GM19463 (cell line): Measurements from ENCODE around the gene RPL3.
A peak's percentile ranks its signal among the peaks of the same experiment; 100 is the strongest.

Source experiments
- ATAC-seq: cut with Tn5 transposase; IDR thresholded peaks from one replicate; pipeline ENCODE4 v1.9.1; 2021; ENCODE audit warnings: mild to moderate bottlenecking, moderate library complexity; ENCODE audit not compliant: unreplicated experiment

RPL3 gene

GRCh38 chr22:39284142-39284980 is 35.1 kb downstream of the RPL3 start:
- no peak for ATAC-seq

- ATAC-seq: no peak
Observed at GRCh38 chr22:39283322-39284141, 35.9 kb downstream of the RPL3 start.

DNA sequence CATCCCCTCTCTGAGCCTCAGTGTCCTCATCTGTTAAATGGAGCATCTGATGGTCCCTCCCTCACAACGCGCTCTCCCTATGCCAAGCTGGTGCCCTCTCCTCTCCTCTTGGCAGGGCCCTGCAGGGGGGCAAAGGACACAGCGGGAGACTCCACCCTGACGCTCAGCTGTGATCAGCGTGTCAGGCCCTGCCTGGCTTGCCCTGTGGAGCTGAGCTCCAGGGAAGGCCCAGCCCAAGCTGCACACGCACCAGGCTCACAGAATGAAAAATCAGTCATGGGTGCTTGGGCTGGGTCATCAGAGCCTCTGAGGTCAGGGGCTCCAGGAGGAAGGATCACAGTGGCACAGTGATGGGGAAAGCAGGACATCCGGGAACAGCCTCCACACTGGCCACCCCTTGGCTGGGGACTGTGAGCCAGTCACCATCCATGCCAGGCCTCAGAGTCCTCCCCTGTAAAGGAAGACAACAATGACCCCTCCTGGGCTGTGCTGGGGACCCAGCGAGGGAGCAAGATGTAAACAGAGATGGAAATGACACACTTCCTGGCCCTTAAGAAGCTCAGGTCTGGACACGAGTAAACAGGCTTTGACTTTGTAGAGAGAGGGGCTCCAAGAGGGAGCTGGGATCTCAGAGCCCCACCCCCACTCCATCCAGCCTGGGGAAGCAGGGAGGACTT is 36.6 kb downstream of the RPL3 start:
- ATAC-seq: no peak

DNA sequence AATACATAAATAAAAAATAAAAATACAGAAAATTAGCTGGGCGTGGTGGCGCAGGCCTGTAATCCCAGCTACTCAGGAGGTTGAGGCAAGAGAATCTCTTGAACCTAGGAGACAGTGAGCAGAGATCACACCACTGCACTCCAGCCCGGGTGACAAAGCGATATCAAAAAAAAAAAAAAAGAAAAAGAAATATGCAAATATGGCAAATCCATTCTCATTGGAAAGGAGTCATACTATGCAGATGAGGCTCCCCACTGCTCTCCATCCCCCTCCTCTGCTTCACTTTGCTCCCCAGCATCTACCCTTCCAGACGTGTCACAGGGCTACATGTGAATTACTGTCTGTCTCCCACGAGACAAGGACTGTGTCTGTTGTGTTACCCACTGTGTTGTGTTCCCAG is 38.3 kb downstream of the RPL3 start:
- ATAC-seq: no peak

GRCh38 chr22:39280250-39280649 is 39.2 kb downstream of the RPL3 start:
- ATAC-seq: no peak

GRCh38 chr22:39279170-39279850 is 40.1 kb downstream of the RPL3 start:
- ATAC-seq: no peak

DNA sequence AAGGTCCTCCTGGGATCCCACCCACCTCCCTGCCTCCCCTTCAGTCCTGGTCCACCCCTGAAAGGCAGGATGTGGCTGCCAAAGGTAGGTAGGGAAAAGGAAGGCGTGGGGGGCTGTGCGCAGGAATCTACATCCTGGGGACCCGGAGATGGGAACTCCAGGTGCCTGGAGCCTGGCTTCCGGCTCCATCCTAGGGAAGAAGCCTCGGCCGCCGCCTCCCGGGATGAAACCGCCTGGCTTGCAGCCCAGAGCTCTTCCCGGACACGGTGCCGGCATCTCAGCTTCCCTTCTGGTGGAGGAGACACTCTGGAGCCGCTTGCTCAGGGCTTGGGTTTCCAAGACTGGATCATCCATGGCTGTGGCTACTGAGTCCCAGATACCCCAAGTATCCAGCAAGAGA is 41.4 kb downstream of the RPL3 start:
- ATAC-seq: no peak

DNA sequence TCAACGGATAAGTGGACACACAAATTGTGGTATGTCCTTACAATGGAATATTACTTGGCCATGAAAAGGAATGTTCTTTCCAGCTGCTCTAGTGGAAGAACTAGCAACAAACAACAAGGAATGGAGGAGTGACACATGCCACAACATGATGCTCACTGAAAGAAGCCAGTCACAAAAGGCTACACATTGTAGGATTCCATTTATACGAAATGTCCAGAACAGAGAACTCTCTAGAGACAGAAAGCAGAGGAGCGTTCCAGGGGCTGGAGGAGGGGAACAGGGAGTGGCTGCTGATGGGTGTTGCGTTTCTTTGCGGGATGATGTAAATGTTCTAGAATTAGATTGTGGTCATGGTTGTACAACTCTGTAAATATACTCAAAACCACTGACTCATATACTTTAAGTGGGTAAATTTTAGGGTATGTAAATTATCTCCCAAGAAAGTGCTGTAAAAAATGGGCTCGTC is 42.2 kb downstream of the RPL3 start:
- no peak for ATAC-seq

GRCh38 chr22:39276440-39277141 is 42.8 kb downstream of the RPL3 start:
- no peak for ATAC-seq

- no peak for ATAC-seq
Observed at GRCh38 chr22:39275814-39276439, 43.5 kb downstream of the RPL3 start.

DNA sequence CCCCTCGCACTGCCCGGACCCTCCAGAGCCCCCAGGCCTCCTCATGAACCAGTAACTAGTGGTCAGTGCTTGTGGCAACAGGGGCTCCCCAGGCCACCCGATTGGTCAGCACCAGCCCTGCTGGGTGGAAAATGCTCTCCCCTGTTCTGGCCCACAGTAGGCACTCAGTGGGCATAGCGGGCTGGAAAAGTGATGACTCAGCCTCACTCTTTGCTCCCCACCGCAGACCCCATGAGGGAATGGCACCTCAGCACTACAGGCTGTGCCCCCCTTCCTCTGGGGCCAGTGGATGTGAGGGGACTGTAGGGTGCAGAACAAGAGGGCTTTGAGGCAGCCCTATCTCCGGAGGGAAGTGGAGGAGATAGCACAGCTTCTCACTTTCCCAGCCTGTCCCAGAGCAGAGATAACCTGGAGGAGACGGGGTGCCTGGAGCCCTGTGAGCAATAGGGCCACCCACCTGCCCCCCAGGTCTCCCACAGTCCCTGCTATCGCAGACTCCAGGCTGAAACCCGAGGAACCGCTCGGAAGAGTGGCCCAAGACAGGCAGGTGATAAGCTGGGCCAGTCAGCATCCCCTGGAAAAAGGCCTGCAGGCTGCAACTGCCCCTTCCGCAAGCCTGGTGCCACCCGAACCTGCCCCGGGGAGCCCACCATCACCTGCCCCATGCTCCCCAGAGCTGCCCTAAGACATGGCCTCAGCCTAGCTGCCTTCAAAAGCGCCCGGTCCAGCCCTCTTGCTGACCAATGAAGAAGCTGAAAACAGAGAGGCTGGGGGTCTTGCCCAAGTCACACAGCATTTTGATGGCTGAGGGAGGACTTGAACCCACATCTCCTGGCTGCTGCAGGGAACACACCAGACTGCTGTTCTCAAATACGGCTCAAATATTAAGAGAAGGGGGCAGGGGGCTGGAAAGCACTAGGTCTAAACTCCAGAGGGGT is 45.2 kb downstream of the RPL3 start:
- no peak for ATAC-seq

- ATAC-seq: no peak
Observed at GRCh38 chr22:39270792-39271191, 48.6 kb downstream of the RPL3 start.

DNA sequence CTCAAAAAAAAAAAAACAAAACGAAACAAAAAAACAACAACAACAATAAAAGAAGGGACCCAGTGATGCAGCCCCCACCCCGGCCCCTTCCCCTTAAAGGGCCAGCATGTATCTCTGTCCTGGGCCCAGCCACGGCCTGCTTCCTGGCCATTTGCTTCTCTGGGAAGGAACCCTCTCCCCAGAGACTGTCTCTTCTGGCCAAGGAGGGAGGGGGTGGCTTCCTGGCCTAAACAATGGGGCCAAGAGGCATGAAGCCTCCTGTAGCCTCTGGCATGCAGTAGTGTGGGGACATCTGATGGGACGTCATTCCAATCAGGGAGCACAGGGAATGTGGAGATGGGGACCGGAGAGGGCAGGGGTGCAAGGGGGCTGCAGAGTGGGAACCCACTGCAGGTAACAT is 49.1 kb downstream of the RPL3 start:
- ATAC-seq: no peak

- no peak for ATAC-seq
Observed at GRCh38 chr22:39269095-39269790, 50.2 kb downstream of the RPL3 start.

DNA sequence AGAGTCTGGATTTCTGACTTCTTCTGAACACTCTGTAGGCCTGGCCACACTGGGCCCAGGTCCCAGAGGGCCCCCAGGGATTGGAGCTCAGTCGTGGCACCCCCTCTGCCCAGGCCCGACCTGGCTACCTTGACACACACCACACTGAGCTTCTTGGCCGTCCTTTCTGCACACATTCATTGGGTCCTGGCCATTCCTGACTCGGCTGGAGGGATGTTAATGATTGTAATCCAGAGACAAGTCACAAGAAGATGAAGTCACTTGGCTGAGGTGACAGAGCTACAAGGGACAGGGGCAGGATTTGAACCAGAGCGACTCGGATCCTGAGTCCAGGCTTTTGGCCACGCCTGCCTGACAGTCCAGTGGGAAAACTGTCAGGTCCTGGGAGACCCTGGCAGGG is 50.8 kb downstream of the RPL3 start:
- no peak for ATAC-seq

GRCh38 chr22:39267974-39268373 is 51.4 kb downstream of the RPL3 start:
- ATAC-seq: no peak

DNA sequence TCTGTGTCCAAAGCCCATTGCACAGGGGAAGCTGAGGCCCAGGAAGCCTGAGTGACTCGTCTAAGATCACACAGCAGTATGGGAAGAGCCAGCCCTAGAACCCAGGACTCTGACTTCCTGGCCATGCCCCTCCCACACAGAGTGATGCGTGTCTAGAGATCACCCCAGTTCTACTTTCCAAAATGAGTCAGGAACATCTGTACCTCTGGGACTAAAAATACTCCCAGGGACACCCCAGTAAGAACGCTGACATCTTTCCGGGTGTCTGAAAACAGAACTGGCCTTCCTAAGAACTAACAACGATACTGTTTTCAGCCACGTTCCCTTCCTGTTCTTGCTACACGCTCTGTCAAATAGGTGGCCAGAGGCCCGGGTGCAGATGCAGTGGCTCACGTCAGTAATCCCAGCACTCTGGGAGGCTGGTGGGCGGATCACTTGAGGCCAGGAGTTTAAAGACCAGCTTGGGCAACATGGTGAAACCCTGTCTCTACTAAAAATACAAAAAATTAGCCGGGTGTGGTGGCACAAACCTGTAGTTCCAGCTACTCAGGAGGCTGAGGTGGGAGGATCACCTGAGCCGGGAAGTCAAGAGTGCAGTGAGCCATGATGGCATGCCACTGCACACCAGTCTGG is 52.9 kb downstream of the RPL3 start:
- peak; percentile 74 for ATAC-seq
